Activated effector memory CD4-positive, alpha-beta T cell treated with anti-CD3 and anti-CD28 coated beads, Interleukin-2, amount 50 U/mL, for 16 hours (primary cell): ENCODE data around the gene RASEF.
"Not testable (repeated sequence)": the region's sequence is repeated elsewhere in the genome, so short reads cannot be mapped to it uniquely, and the experiment has no call there.

Source experiments
- DNase-seq: peaks from one replicate; pipeline ENCODE4 v3.0.0-alpha.2; 2020

Gene RASEF

DNA sequence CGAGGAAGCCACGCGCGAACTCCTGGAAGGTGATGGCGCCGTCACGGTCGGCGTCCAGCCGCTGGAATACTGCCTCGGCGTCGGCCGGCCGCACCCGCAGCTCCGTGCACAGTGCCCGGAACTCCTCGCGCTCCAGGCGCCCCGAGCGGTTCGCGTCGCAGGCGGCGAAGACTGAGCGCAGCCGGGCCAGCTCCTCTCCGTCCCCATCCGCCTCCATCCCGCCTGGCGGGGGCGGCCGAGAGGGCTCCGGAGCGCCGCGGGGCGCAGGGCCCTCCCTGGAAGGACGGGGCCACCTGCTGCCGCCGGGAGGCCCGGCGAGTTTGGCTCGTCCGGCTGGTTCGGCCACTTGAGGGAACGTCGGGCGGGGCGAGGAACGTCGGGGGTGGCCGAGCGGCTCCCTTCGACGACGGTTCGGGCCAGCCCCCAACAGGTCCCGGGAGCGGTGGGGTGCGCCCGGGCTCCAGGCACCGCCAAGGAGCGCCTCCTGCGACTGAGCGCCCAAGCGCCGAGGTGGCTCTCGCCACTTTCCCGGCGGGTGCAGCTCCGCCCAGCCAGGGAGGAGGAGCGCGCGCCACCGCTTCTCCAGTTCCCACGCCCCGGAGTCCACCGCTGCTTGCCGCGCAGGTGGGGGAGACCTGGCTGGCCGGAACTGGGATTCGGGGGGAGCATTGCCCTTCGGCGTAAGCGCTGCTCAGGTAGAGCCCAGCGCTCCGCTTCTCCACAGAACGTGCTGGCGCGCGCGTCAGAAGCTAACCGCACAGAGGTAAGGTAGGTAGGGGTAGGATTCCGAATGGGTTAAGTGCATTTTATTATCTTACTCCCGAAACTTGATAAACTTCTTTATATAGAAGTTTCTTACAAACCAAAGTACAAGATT is at the start of gene RASEF:
RASEF (minus strand) TSS at position 492 of the 877 bp plus-strand sequence; CDS start at position 217, 275 bp downstream.
- DNase-seq = no peak

DNA sequence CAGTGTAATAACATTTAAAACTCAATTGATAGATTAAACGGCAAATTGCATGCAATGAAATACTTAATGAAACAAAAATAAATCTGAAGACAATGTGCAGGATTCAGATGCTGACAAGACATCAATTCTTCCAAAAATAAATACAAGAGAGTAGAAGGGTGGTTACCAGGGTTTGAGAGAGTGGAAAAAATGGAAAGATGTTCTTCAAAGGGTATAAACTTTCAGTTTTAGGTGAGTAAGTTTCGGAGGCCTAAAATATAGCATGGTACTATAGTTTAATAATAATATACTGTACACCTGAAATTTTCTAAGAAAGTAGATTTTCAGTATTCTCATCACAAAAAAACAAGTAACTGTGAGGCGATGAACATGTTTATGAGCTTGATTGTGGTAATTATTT is 48.2 kb upstream of the RASEF start:
- DNase-seq = no peak

DNA sequence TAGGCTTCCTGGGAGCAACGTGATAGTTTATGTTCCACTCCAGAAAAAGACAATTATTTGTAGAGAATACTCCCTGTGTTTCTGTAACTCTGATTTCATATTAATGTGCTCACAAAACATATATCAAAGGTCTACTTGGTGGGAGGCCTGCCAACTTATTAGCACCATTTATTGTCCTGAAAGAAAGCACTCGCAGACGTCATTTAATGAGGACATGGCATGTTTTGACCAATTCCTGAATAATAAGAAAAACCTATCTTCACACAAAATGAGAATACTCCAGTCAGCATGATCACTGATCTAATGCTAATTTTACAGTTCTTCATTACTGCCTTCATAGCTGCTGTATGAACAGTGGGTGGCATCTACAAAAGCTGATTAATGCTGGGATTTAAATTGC is 46.4 kb upstream of the RASEF start:
- DNase-seq = no peak

GRCh38 chr9:83108208-83108607 is 45.3 kb upstream of the RASEF start:
- no peak for DNase-seq

DNA sequence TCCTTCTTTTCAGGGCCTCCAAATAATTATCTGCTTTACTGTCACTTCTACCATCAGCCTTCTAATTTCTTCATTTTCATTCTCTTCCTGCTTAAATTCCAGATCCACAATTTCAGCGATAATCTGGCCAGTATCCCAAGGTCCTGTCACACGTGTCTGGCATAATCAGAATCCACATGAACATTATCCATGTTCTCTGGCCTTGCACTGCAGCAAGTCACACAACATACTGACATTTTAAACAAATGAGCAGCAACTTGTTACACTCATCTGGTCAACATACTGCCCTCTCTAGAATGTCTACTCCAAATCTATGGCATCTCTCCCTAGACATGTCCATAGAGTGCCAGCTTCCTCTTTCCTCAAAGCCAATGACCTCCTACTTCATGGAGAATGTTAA is 43.8 kb upstream of the RASEF start:
- DNase-seq = no peak

DNA sequence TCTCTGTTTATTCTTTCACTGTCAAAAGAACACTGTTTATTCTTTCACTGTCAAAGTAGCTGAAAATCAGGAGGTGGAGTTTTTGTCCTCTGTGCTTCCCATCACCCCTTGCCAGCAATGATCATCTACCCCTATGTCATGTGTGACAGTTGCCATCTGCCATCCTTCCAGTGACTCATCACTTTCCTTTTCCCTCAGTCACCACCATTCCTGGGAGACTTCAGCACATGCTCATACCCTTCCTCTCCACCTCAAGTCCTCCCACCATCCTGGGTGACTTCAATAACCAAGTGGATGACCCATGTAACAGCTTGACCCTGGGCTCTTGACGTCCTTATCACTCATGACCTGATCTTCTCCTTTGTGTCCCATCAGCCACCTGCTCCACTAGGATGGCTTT is 43.3 kb upstream of the RASEF start:
- no peak for DNase-seq

DNA sequence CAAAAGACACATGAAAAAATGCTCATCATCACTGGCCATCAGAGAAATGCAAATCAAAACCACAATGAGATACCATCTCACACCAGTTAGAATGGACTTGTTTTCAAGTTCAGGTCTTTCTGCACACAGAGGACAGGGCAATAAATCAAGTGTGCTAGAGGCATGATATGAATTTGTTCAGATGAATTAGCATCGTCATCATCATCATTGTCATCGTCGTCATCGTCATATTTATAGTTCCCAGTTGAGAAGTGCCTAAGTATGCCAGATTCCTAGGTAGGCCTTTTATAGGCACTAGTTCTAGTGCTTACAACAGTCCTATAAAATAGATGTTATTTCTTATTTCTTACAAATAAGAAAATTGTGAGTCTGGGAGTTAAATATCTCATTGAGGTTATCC is 34.7 kb upstream of the RASEF start:
- no peak for DNase-seq

DNA sequence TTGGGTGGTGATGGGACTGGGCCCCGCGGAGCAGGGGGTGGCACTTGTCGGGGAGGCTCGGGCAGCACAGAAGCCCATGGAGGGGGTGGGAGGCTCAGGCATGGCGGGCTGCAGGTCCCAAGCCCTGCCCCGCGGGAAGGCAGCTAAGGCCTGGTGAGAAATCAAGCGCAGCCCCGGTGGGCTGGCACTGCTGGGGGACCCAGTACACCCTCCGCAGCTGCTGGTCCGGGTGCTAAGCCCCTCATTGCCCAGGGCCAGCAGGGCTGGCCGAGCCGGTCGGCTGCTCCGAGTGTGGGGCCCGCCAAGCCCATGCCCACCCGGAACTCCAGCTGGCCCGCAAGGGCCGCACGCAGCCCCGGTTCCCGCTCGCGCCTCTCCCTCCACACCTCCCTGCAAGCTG is 30.4 kb upstream of the RASEF start:
- not testable (repeated sequence) for DNase-seq

GRCh38 chr9:83081846-83082245 is 18.9 kb upstream of the RASEF start:
- DNase-seq = no peak

- DNase-seq = no peak
Measured at GRCh38 chr9:83081010-83081409, 18.1 kb upstream of the RASEF start.

DNA sequence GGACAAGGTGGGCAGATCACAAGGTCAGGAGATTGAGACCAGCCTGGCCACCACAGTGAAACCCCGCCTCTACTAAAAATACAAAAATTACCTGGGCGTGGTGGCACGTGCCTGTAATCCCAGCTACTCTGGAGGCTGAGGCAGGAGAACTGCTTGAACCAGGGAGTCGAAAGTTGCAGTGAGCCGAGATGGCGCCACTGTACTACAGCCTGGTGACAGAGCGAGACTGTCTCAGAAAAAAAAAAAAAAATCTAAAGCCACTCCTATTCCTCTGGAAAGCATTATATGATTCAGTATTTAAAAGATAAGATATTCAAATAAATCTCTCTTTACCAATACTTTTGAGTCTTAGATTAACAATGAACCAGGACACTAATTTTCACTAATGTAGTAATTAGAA is 13.0 kb upstream of the RASEF start:
- DNase-seq = not testable (repeated sequence)

GRCh38 chr9:83072498-83072897 is 9.6 kb upstream of the RASEF start:
- DNase-seq = not testable (repeated sequence)

DNA sequence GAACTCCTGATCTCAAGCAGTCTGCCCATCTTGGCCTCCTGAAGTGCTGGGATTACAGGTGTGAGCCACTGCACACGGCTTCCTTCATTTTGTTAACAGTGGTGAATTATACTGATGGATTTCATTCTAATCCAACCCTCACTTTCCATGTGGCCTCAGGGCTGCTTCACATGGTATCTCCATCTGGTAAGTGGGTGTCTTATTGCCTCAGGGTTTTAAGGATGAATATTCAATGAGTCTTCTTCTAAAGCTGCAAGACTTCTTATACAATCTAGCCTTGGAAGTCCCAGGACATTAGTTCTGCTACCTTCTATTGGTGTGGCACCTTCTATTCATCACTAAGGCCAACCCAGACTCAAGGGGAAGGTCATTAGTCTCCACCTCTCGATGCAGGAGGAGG is 8.7 kb upstream of the RASEF start:
- no peak for DNase-seq

DNA sequence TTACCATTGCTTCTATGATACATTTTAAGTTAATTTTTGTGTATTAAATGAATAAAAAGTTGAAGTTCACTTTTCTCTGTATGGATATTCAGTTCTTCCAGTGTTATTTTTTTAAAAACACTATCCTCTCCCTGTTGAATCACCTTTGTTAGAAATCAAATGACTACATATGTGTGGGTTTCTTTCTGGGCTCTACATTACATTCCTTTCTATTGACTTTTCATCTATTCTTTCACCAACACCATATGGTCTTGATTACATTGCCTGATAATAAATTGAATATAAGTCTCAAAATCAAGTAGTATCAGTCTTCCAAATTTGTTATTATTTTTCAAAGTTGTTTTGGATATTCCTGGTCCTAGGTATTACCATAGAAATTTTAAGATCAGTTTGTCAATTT is 7.3 kb upstream of the RASEF start:
- no peak for DNase-seq

- DNase-seq = no peak
Measured at GRCh38 chr9:83069651-83070050, 6.7 kb upstream of the RASEF start.

- DNase-seq = no peak
Measured at GRCh38 chr9:83068414-83068813, 5.5 kb upstream of the RASEF start.

DNA sequence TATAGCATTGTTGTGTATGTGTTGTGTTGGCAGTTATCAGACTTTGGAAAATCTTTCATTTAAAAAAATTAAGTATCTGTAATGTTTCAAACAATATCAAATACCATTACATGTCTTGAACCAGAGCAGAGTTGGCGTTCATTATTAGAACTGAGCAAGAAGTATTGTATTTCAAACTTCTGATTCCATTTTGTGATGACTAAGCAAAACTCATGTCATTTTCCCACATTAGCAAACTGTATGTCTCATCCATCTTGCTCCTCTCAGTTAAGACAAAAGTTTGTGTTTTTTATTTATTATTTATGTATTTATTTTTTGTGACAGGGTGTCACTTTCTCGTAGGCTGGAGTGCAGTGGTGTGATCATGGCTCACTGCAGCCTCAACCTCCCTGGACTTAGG is 4.6 kb upstream of the RASEF start:
- DNase-seq = no peak

DNA sequence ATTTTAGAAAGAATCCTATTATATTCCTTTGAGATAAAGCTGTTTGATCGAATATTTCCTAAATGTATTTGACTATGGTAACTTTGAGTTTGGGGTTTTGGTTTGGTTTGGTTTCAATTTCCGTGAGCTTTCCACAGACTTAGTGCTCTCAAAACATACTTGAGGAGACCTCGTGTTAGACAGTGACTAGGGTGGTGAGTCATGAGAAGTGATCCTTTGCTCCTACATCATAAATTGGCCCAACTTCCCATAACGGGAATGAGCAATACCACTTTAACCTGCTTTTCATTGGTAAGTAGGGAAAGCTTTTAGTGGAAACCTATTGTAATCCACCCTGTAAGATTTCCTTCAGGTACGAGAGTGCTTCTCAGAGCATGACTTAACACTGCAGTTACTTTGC is 3.8 kb upstream of the RASEF start:
- no peak for DNase-seq

- no peak for DNase-seq
Measured at GRCh38 chr9:83065233-83065632, 2.3 kb upstream of the RASEF start.

- no peak for DNase-seq
Measured at GRCh38 chr9:83061990-83062650, 822 bp downstream of the RASEF start.

DNA sequence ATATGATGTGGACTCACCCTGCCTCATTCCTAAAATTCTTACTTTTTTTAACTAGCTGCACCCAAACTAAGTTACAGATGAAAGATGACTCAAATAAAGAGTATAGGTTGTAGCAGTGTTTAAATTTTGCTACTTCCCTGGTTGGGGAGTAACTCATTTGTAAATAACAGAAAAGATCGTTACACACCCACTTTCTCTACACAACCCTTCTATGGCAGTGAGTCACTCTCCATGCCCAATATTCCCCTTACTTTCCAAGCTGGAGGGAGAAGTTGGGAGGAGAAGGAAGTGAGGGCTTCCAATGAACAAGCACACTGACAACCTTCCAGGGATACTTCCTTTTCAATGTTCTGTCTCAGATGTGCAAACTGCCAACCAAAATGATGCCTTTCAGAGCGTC is 1.9 kb downstream of the RASEF start:
- no peak for DNase-seq

- DNase-seq = no peak
Measured at GRCh38 chr9:83060556-83060955, 2.4 kb downstream of the RASEF start.

GRCh38 chr9:83059417-83059816 is 3.5 kb downstream of the RASEF start:
- DNase-seq = no peak

DNA sequence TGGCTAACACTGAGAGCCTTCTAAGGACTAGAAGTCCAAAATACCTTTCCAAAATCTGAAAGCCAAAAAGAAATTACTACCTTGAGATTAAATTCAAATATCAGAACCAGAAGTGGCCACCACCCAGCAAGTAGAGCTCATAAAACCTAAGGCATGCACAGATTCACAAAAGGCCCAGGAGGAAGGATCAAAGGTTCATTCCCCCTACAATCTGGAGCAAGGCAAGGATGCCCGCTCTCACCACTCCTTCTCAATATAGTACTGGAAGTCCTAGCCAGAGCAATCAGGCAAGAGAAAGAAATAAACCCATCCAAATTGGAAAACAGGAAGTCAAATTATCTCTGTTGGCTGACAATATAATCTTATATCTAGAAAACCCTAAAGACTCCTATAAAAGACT is 6.0 kb downstream of the RASEF start:
- no peak for DNase-seq

- DNase-seq = no peak
Measured at GRCh38 chr9:83056174-83056573, 6.8 kb downstream of the RASEF start.
